GM19025 (cell line): ENCODE results near the gene COQ8A.

ENCODE experiments used
- ATAC-seq: cut with Tn5 transposase; IDR thresholded peaks from one replicate; pipeline ENCODE4 v1.9.1; 2021; ENCODE audit warnings: mild to moderate bottlenecking, low read depth, moderate library complexity; ENCODE audit not compliant: unreplicated experiment

The COQ8A gene

GRCh38 chr1:226982451-226983177 lies 42.5 kb downstream of the COQ8A start:
- no peak for ATAC-seq

DNA sequence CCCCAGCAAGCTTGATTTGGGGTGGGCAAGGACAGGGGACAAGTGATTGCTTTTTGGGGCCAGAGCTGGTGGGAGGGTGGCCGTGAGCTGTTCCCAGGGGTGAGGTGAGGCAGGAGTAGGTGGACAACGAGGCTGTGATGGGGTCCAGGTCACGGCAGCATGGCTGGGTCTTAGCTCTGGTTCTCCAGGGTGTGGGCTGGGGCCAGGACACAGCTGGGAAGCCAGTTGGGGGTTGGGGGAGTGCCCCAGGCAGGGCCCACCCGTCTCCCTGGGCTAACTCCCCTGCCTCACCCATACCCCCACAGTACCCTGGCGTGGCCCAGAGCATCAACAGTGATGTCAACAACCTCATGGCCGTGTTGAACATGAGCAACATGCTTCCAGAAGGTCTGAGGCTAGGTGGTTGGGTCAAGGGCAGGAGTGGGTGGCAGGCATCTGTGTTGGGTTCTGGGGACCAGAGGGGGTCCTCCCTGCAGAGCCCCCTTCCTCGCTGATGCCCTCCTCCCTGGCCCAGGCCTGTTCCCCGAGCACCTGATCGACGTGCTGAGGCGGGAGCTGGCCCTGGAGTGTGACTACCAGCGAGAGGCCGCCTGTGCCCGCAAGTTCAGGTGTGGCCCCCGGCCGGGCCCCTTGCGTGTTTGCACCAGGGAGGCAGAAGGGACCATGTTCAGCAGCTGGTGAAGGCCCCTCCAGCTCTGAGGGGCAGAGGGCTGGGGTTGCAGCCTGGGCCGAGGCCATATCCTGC lies 43.3 kb downstream of the COQ8A start:
- no peak for ATAC-seq

DNA sequence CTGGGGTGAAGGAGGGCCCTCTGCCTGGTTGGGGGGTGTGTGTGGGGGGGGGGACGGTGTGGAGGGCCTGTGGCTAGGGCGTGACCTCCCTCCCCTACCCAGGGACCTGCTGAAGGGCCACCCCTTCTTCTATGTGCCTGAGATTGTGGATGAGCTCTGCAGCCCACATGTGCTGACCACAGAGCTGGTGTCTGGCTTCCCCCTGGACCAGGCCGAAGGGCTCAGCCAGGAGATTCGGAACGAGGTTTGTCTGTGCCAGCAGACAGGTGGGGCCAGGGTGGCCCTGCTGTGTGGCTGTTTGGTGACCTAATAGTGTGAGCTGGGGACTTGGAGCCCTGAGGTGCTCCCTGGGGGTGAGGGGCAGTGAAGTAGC lies 43.9 kb downstream of the COQ8A start:
- no peak for ATAC-seq

- no peak for ATAC-seq
Observed at GRCh38 chr1:226984521-226985238, 44.6 kb downstream of the COQ8A start.

GRCh38 chr1:226985239-226985838 lies 45.2 kb downstream of the COQ8A start:
- ATAC-seq, result no peak

- no peak for ATAC-seq
Observed at GRCh38 chr1:226985839-226986463, 45.9 kb downstream of the COQ8A start.

DNA sequence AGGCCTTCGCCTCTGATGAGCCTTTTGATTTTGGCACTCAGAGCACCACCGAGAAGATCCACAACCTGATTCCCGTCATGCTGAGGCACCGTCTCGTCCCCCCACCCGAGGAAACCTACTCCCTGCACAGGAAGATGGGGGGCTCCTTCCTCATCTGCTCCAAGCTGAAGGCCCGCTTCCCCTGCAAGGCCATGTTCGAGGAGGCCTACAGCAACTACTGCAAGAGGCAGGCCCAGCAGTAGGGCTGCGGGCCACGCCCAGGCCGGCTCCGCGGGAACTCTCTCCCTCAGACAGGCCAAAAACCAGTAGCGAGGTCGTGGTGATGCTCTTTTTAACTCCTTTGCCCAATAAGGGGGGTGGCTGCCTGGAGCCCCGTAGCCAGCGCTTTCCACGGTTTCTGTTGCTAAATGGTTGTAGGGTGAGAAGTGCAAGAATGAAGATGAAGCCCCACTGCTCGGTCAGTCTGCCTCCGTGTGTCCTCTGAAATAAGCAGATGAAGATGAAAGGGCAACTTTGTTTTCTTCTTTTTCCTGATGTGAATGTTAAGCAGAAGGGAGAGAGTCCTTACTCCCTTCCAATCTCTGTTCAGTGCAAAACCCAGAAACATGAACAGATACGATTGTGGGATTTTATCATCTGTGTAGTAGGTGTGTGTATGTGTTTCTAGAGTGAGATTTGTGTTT lies 46.5 kb downstream of the COQ8A start:
- ATAC-seq, result no peak

- no peak for ATAC-seq
Observed at GRCh38 chr1:226987179-226987536, 47.1 kb downstream of the COQ8A start.

- ATAC-seq, result no peak
Observed at GRCh38 chr1:226987623-226988333, 47.7 kb downstream of the COQ8A start.

GRCh38 chr1:226988334-226988666 lies 48.2 kb downstream of the COQ8A start:
- no peak for ATAC-seq

DNA sequence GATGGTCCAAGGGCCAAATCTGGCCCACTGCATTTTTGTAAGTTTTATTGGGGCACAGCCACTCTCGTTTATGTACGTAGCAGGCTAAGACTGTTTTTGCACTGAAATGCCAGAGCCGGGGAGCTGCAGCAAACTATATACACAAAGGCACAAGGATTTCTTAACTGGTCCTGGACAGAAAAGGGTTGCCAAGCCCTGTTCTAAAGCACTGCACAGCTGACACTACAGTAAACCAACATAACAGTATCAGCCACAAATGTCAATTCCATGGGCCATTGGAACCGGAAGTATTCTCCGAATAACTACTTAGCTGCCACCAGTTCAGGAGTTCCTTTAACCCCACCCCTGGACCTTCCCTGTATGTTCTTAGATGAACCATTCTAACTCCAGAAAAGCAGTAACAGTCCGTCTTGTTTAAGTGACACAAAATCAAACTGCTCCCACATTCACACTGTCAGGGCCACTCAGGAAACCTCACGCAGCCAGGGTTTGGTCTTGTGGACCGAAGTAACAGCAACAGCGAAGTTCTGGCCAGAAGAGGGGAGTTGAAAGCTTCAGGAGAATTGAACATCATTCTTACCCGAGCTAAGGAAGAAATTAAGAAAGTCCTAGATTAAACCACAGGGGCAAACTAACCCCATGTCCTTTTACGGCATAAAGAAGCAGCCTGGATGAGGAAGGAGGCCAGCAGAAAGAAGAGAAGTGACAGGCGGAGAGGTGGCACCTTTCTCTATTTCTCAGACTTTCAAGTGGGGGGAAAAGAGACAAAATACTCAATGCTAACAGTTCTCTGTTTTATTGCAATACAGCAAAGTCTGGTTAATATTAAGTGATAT lies 49.2 kb downstream of the COQ8A start:
- ATAC-seq, result no peak

DNA sequence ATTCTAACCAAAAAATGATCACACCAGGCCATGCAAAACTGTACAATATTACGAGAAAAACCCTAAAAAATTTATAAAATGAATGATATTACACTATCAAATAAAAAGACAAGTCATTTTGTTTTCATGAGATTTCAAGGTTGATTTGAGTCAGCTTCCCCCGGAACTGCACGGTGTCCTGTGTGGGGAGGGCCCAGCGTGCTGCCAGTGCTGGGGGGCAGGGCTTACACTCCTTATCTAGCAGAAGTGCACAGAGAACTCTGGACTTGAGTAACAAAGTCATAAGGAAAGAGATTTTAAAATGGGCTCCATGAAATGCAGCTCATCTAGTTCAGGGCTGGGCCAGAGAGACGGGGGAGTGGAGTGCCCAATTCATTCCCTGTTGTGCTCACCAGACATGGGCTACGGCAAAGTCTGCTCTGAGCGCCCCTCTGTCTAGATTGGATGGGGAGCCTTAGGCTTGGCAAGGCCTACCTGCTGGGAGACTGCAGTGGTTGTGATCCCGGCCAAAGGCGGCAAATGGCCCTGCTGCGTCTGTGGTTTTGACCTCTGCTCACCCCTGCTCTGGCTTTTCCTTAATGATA lies 50.1 kb downstream of the COQ8A start:
- no peak for ATAC-seq

DNA sequence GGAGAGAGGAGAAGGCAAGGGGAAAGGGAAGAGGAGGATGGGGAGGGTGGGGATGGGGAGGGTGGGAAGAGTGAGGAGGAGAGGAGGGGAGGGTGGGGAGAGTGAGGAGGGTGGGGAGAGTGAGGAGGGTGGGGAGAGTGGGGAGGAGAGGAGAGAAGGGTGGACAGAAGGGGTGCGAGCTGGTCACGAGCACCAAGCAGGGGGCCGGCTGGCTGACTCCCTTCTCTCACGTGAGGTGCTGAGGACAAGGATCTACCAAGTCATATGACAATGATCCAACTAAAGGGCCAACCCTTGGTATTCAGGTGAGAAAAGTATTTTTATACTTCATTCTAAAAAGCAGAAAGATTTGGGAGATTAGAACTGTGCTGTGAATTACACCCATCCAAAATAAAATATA lies 51.8 kb downstream of the COQ8A start:
- no peak for ATAC-seq

DNA sequence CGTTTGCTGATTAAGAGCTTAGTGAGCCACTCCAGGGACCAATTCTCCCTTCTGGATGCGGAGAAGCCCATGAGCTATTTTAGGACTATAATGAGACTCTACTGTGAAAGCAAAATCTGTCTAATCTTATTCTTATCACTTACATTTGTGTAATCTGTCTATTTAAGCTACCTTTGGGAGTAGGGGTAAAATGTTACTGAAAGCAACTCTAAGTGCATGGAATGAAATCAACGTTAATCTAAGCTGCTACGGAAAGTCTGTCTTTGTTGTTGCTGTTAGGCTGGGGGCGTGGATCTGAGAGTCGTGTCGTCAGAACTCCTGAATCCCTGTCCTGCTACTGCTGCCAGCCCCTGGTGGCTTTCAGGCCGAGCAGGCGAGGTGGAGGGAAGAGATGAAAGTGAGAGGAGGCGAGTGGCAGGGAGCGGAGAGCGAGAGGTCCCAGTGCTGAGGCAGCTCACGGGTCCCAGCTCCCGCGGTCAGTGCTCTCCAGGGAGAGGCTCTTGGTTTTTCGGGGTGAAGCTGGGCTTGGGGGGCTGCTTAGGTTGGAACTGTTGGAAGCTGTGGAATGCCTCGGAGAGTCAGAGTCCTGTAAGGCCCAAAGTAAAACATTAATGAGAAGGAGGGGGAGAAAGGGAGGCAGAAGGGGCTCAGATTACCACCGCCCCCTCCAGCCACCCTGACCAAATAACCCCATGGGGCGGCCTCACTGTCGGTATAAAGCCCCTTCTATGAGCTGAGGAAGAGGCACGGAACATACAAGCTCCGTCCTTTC lies 53.9 kb downstream of the COQ8A start:
- ATAC-seq, result no peak

DNA sequence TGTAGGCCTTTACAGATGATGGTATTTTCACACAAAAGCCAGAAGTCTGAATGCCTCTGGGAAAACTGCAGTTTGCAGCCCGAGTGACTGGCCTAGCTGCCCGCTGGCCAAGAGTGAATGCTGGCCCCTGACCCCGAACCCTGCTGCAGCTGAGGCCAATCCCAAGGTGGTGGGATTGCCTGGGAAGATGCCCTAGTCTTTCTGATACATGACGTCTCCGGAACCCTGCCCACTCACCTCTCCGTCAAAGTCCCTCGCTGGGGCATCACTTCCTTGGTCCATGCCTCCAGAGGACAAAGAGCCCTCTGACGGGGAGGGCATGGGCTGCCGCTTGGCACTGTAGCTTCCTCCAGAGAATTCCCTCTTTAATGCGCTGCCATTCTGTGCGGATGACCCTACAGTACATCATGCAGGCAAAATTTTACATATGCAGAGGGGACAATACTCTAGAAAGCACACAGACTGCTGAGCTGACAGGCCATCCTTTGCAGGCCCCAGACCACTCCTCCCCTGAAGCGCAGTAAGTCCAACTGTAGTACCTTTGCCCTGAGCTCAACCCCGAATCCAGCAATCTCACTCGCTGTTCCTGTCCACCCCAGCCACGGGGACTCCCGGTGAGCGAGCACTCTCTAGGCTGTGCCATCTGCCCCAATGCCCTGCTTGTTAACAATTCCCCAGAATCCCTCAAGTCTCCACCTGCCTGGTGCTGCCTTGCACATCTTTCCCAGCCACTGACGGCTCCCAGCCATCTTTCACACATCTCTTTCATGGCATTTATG lies 54.7 kb downstream of the COQ8A start:
- ATAC-seq, result no peak

DNA sequence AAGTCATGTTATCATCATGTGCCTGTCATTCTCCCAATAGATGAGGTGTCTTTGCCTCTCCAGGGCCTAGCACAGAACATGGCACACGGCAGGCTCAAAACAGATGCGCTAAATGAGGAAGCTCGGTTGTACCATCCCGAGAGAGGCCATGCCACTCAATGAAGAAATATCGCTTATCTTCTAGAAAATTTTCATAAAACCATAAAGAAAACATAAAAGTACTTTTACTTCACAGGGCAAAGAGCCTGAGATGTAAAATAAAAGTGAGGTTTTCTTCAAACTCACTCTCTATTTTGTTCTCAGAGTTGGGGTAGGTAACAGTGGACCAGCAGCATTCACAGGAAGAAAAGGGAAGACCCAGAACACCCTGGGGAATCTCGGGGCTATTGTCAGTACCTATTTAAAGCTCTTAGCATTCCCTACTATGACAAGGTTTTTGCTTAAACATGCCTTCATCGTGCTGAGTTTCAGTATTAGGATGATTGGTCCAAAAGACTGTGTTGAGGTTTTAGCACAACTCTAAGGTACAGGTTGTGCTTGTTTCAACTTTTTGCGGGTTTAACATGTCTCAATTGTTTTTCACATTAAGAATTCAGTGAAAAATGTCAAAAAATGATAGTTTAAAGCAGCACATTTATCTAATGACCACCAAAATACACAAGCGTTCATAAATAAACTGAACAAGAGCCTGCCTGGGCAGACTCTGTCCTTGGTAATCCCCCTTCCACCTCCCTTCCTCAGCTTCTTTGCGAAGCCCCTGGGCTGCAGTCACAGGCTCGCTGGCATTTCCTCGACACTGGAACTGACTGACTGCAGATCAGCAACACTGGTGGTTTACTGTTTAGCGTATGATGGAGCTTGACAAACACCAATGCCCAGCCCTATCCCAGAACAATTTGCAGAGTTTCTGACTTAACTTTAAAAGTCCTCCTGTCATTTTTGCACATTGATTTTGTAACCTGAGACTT lies 55.6 kb downstream of the COQ8A start:
- peak; percentile 88 for ATAC-seq
